ENCODE measurements around the gene GDE1.
A peak's percentile ranks its signal among the peaks of the same experiment; 100 is the strongest.

The GDE1 gene

DNA sequence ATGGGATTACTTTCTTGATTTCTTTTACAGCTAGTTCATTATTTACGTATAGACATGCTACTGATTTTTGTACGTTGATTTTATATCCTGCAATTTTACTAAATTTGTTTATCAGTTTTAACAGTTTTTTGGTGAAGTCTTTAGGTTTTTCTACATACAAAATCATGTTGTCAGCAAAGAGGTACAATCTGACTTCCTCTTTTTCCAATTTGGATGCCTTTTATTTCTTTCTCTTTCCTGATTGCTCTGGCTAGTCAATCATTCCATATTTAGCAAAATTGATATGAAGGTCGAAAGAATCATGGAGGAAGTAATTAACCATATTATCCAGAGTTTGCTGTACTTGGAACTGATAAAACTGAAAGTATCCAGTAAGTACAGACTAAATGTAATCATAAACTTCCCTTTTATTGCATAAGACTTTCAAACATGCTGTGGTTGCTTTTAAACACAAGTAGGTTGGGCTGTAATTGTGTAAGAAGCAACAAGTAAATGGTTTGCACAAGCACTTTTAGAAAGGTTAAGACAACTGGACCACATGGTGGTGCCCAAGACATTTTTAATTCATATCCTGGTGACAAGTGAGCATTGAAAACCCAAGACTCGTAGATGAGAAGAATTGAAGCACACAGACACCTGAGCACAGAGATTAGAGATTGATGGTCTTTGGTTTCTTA, 8.4 kb downstream of the GDE1 start:
- H4K20me1 ChIP-seq (ENCODE audit: insufficient read depth, low read length, poor library complexity, severe bottlenecking), result peaks cover 26% of the 10 kb centered on the region
- no peak overlapping the region for H3K9ac ChIP-seq (ENCODE audit: low read depth, low read length, poor library complexity, severe bottlenecking)
- TF ChIP-seq, protein P1, sequence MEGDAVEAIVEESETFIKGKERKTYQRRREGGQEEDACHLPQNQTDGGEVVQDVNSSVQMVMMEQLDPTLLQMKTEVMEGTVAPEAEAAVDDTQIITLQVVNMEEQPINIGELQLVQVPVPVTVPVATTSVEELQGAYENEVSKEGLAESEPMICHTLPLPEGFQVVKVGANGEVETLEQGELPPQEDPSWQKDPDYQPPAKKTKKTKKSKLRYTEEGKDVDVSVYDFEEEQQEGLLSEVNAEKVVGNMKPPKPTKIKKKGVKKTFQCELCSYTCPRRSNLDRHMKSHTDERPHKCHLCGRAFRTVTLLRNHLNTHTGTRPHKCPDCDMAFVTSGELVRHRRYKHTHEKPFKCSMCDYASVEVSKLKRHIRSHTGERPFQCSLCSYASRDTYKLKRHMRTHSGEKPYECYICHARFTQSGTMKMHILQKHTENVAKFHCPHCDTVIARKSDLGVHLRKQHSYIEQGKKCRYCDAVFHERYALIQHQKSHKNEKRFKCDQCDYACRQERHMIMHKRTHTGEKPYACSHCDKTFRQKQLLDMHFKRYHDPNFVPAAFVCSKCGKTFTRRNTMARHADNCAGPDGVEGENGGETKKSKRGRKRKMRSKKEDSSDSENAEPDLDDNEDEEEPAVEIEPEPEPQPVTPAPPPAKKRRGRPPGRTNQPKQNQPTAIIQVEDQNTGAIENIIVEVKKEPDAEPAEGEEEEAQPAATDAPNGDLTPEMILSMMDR (conservative IDR thresholded peaks at IDR 0.05; ENCODE audit: low read length), result peak; percentile 40; the same call in 1 of the 2 replicates
- TF ChIP-seq EZH2phosphoT487 (IDR thresholded peaks at IDR 0.05; ENCODE audit: borderline replicate concordance), result no peak
- H3K9me3 ChIP-seq (ENCODE audit: insufficient read depth, low read depth, low read length), result no peaks in the 10 kb centered on the region
- H3K9me2 ChIP-seq (replicated peaks; ENCODE audit: low read depth, low read length), result no peaks in the 10 kb centered on the region
- H3K36me3 ChIP-seq (ENCODE audit: insufficient read depth, low read length), result peaks cover 36% of the 10 kb centered on the region; the same call in 1 of the 2 replicates
- H3K4me3 ChIP-seq (ENCODE audit: low read length, poor library complexity, severe bottlenecking), result peak overlapping the region; percentile 21
- H3K79me2 ChIP-seq (ENCODE audit: insufficient read depth, low read length), result peaks cover 45% of the 10 kb centered on the region; the same call in 1 of the 2 replicates
- H3K4me1 ChIP-seq (ENCODE audit: insufficient read depth, low read length, poor library complexity, severe bottlenecking), result peaks cover 42% of the 10 kb centered on the region
- no peaks in the 10 kb centered on the region for H3F3A ChIP-seq (ENCODE audit: low read depth)
- peak overlapping the region; percentile 81 for H3K4me2 ChIP-seq (ENCODE audit: low read depth, low read length, poor library complexity, severe bottlenecking)
- no peak overlapping the region for H2AFZ ChIP-seq (ENCODE audit: low read length)
- H3K27me3 ChIP-seq (ENCODE audit: insufficient read depth, low read length, poor library complexity, severe bottlenecking), result no peaks in the 10 kb centered on the region

DNA sequence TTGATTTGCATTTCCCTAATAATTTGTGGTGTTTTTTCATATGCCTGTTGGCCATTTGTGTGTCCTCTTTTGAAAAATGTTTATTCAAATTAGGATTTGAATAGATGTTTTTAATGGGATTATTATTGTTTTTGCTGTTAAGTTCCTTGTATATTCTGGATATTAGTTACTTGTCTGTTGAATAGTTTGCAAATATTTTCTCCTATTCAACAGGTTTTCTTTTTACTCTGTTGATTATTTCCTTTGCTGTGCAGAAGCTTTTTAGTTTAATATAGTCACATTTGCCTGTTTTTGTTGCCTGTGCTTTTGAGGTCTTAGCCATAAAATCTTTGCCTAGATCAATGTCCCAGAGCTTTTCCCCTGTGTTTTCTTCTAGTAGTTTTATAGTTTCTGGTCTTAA, 9.6 kb downstream of the GDE1 start:
- peaks cover 13% of the 10 kb centered on the region for H4K20me1 ChIP-seq (ENCODE audit: insufficient read depth, low read length, poor library complexity, severe bottlenecking)
- no peak overlapping the region for H2AFZ ChIP-seq (ENCODE audit: low read length)
- no peak overlapping the region for H3K4me3 ChIP-seq (ENCODE audit: low read length, poor library complexity, severe bottlenecking)
- no peaks in the 10 kb centered on the region for H3K9me3 ChIP-seq (ENCODE audit: insufficient read depth, low read depth, low read length)
- TF ChIP-seq, protein P1 (conservative IDR thresholded peaks at IDR 0.05; ENCODE audit: low read length), result no peak
- no peak for TF ChIP-seq EZH2phosphoT487 (IDR thresholded peaks at IDR 0.05; ENCODE audit: borderline replicate concordance)
- peaks cover 33% of the 10 kb centered on the region; the same call in 1 of the 2 replicates for H3K79me2 ChIP-seq (ENCODE audit: insufficient read depth, low read length)
- H3K27me3 ChIP-seq (ENCODE audit: insufficient read depth, low read length, poor library complexity, severe bottlenecking), result no peaks in the 10 kb centered on the region
- no peaks in the 10 kb centered on the region for H3F3A ChIP-seq (ENCODE audit: low read depth)
- no peak overlapping the region for H3K9ac ChIP-seq (ENCODE audit: low read depth, low read length, poor library complexity, severe bottlenecking)
- peaks cover 48% of the 10 kb centered on the region; the same call in 1 of the 2 replicates for H3K36me3 ChIP-seq (ENCODE audit: insufficient read depth, low read length)
- no peaks in the 10 kb centered on the region for H3K9me2 ChIP-seq (replicated peaks; ENCODE audit: low read depth, low read length)
- H3K4me1 ChIP-seq (ENCODE audit: insufficient read depth, low read length, poor library complexity, severe bottlenecking), result peaks cover 31% of the 10 kb centered on the region
- H3K4me2 ChIP-seq (ENCODE audit: low read depth, low read length, poor library complexity, severe bottlenecking), result no peak overlapping the region

DNA sequence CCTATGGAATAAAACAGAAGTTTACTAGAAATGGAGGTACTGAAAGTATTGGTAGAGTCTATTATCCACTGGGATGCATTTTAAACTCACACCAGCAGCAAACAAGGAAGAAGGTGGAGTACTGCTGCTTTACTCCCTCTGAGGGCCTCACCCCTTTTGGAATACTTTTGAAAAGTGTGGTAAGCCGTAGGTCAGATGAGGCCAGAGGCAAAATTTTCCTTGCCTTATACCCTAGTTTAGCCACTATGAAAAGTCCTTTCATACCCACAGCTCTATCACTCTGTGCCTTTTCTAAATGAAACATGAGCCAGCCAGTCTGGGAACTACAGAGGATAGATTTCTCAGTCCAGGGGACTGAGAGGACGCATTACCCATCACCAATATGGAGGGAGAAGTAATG, 14.0 kb downstream of the GDE1 start:
- peaks cover 73% of the 10 kb centered on the region; the same call in 1 of the 2 replicates for H3K36me3 ChIP-seq (ENCODE audit: insufficient read depth, low read length)
- no peaks in the 10 kb centered on the region for H3K4me1 ChIP-seq (ENCODE audit: insufficient read depth, low read length, poor library complexity, severe bottlenecking)
- H3F3A ChIP-seq (ENCODE audit: low read depth), result no peaks in the 10 kb centered on the region

More for the DNA sequence above, 14.0 kb downstream of the GDE1 start:
- no peaks in the 10 kb centered on the region for H3K27me3 ChIP-seq (ENCODE audit: insufficient read depth, low read length, poor library complexity, severe bottlenecking)
- no peaks in the 10 kb centered on the region for H3K9me3 ChIP-seq (ENCODE audit: insufficient read depth, low read depth, low read length)
- no peak overlapping the region for H3K4me2 ChIP-seq (ENCODE audit: low read depth, low read length, poor library complexity, severe bottlenecking)
- no peaks in the 10 kb centered on the region for H4K20me1 ChIP-seq (ENCODE audit: insufficient read depth, low read length, poor library complexity, severe bottlenecking)
- no peak overlapping the region for H3K4me3 ChIP-seq (ENCODE audit: low read length, poor library complexity, severe bottlenecking)
- H3K9ac ChIP-seq (ENCODE audit: low read depth, low read length, poor library complexity, severe bottlenecking), result no peak overlapping the region
- H3K79me2 ChIP-seq (ENCODE audit: insufficient read depth, low read length), result 0 out of 2 replicates have a peak, but pooled peaks cover 6% of the 10 kb centered on the region
- no peaks in the 10 kb centered on the region for H3K9me2 ChIP-seq (replicated peaks; ENCODE audit: low read depth, low read length)
- no peak for TF ChIP-seq EZH2phosphoT487 (IDR thresholded peaks at IDR 0.05; ENCODE audit: borderline replicate concordance)
- TF ChIP-seq, protein P1 (conservative IDR thresholded peaks at IDR 0.05; ENCODE audit: low read length), result no peak
- H2AFZ ChIP-seq (ENCODE audit: low read length), result no peak overlapping the region
